Skeletal muscle cell (primary cell): ENCODE measurements around the gene PLB1.
A peak's percentile ranks its signal among the peaks of the same experiment; 100 is the strongest.

ENCODE experiments used
- DNase-seq: peaks from one replicate; pipeline ENCODE4 v3.0.0-alpha.2; 2010; ENCODE audit warnings: low read depth
- H3K4me3 ChIP-seq: 2 replicates; pipeline ENCODE4 v1.5.1; 2011; ENCODE audit warnings: low read depth, mild to moderate bottlenecking, control low read depth, low read length, moderate library complexity

PLB1 gene

DNA sequence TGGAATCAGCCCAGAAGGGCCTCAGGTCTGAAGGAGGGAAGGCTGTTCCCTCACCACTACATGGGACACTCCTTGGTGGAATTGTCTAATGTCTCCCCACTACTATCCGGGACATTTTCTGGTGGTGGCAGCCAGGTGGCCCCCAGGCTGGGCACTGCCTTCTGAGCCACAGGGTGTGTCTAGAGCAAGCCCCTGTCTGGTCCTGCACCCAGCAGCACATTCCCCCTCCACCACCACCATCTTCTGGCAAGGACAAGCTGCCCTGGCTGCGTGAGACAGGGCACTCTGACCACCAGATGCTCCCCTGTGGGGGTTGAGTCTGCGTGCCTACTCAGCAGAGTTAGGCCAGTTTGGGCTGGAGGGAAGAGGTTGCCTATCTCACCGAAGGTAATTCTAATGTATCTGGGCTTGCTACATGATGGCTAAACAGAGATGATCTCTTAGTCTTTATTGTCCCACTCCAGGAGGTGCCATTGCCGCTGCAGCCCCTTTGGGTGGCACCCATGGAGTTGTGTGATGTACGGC is 106.3 kb downstream of the PLB1 start:
- H3K4me3 ChIP-seq, result no peak overlapping the region
- no peak for DNase-seq

DNA sequence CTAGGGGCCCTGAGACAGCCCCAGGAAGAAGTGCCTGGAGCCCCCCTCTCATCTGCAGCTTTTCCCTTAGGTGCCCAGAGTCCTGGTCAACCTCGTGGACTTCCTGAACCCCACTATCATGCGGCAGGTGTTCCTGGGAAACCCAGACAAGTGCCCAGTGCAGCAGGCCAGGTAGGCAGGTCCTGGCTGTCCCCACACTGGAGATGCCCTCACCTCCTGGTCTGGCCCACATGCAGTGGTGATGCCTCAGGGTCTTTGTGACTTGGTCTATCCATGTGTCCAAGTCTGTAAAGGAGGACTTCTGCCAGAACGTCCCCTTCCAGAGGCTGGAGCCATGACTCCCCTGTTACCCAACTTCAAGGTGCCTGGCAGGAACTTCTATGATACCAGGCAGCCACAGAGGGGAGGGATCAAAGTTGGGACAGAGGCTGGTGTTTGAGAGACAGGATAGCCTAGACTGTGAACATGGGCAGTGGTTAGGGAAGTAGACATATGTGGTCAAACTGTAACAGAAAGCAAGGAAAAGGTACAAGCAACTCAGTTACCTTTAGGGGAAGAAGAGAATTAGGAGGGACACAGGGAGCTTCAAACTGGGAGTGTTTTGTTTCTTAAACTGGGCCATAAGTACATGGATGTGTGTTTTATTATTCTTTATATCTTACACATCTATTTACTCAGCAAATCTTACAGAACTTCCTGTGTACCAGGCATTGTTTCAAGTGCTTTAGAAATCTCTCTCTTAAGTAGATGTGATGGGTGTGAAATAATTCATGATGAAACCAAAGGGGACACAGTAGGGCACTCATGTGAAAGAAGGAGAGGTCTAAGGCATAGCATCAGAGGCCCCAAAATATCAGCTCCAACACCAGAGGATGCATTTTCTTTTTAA is 107.1 kb downstream of the PLB1 start:
- H3K4me3 ChIP-seq, result no peak overlapping the region
- no peak for DNase-seq

DNA sequence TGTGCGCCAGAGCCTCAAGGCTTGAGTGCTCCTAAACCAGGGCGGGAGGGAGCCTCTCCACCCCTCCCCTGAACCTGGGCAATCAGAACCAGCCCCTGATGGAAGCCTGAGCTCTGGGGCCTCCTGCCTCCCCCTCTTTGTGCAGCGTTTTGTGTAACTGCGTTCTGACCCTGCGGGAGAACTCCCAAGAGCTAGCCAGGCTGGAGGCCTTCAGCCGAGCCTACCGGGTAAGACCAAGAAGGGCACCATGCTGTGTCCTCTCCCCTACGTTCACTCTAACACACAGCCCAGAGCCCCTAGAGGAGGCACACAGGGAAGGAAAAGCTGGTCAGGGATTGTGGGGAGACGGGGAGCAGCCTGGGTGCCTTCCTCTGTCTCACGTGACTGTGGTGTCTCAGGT is 108.0 kb downstream of the PLB1 start:
- no peak for DNase-seq

DNA sequence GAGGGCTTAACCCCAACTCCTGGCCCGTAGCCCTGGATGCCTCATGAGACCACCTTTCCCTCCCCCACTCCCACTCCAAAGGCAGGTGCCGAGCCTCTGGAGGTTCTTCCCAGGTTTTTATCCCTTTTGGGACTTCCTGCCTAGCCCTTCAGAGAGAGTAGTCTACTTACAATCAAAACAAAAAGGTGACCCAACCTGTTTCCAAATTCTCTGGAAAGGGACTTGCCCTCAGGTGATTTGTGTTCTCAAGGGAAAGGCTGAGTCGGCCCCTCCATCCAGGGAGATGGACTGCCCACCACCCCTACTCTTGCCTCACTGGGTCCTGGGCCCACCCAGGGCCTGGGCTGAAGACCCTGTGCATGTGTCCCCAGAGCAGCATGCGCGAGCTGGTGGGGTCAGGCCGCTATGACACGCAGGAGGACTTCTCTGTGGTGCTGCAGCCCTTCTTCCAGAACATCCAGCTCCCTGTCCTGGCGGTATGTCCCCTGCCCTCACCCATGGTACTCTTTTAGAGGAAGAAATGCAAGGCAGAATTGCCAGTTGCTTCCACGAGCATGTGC is 108.5 kb downstream of the PLB1 start:
- DNase-seq, result no peak
- no peak overlapping the region for H3K4me3 ChIP-seq

More for the DNA sequence above, 108.0 kb downstream of the PLB1 start:
- H3K4me3 ChIP-seq, result no peak overlapping the region

DNA sequence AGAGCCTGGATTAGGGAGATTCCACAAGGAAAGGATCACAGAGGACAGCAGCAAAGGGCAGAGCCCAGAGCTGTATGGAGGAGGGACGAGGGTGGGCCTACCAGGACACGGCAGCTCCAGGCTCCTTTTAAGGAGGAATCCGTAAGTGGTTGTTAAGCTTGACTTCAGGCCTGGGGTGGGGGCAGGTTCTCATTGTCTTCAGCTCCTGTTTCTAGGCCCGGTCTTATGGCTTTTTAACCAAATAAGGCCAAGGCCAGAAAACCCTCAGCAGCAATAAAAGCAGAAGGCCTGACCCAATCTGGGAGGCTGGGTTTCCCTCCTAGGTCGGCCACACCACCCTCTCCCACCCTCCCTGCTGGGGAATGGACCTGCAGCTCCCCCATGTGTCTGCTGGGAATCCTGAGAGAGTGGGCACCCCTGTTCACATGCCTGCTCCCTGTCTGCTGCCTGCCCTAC is 111.2 kb downstream of the PLB1 start:
- no peak for DNase-seq
- no peak overlapping the region for H3K4me3 ChIP-seq

DNA sequence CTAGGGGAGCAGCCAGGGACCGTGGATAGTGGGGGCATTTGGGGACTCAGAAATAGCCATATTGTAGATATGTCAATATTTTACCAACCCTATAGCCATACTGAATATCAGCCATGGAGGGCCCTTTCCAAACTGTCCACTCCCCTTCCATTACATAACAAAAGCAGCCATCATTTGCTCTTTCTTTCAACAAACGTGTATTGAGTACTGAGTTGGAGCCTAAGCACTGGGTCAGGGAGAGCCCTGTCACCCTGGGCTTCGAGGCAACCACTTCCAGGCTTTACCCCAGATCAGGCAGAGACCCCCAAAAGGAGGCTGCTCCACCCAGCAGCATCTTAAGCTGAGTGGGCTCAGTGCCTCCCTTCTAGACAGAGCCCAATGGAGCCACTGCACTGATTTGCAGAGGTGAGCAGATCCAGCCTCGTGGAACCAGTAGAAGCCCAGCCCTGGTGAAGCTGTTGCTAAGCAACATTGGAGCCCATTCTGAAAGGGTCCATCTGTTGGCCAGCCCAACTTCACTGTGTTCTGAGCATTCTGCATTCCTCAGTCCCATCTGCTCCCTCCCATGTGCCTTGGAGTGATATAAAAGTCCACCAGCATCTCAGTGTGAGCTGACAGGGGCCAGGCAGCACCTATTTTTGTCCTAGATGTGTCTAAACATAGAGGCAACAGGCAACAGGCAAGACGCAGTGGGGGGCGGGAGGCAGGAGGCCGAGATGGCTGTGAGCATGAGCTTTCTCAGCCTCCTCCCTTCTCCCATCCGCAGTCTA is 112.1 kb downstream of the PLB1 start:
- H3K4me3 ChIP-seq, result no peak overlapping the region
- DNase-seq, result no peak

DNA sequence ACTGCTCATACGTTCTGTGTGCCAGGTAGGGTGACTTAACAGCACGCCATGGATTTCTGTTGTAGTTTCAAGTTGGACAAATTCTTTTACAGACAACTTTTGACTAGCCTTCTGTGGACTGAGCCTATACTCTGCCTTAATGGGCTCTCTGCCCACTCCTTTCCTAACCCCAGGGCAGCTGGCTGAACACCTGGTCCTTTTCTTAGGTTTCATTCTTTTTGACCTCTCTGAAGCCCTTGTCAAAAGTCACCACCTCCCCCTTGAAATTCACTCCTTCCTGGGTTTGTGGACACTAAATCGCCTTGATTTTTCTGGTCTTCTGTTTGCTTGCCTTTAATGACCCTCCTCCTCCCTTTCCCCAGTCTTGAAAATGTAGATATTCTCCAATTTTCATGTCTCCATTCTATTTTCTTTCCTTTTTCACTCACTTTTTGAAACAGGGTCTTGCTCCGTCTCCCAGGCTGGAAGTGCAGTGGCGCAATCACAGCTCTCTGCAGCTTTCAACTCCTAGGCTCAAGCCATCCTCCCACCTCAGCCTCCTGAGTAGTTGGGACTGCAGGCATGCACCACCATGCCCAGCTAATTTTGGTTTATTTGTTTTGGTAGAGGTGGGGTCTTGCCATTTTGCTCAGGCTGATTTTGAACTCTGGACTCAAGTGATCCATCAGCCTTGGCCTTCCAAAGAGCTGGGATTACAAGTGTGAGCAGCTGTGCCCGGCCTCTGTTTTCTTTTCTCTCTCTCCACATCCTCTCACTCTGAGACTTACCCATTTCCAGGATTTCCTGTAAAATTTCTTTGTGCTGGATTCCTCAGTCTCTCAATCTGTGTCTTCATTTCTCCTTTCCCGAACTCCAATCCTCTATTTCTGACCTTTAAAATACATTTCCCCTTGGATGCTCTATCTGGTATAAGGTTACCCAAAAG is 112.9 kb downstream of the PLB1 start:
- H3K4me3 ChIP-seq, result no peak overlapping the region
- no peak for DNase-seq

DNA sequence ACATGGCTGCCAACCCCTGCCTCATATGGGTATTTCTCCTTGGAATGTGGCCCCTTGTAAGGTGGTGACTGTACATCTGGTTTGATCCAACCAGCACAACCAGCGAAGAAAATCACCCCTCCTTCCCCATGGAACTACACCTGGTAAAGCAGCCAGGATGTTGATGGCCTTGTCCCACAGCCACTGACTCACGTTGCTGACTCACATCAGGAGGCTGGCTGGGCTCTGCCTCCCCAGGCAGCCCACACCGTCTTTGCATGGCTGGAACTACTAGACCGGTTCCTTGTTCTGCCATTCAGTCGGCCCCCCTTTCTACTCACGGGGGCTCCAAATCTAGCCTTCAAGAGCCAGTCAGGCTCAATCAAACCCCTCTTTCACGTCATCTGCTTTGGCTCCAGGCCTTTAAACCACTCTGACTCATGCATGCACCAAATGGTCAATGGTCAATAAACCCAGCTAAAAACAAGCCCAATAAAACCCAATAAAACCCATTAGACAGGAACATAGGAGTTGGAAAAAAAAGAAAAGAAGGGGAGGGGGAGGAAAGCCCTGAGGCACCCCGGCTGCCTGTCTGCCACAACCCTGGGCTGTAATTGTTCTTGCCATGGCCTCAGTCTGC is 114.8 kb downstream of the PLB1 start:
- DNase-seq, result peak; percentile 87
- no peak overlapping the region for H3K4me3 ChIP-seq

DNA sequence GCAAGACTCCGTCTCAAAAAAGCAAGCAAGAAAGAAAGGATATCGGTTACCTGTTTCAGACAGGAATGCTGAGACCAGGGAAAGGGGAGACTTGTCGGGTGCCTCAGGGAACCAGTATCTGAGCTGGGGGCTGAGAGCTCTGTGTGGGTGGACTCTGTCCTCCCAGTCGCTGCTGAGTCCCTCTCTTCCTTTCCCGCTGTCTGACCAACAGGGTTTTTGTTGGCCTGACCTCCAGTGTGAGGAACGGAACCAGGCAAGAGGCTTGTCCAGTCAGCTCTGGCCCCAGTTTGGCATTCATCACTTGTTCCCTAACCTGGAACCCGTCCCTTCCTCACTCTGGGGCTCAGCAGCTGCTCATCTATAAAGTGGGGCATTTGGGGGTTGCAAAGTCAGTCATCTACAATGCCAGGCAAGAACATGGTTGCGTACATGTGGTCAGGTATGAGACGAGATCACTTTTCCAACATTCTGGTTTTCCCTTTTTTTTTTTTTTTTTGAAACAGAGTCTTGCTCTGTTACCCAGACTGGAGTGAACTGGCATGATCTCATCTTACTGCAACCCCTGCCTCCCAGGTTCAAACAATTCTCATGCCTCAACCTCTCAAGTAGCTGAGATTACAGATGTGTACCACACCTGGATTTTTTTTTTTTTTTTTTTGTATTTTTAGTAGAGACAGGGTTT is 116.4 kb downstream of the PLB1 start:
- DNase-seq, result no peak
- H3K4me3 ChIP-seq, result no peak overlapping the region

DNA sequence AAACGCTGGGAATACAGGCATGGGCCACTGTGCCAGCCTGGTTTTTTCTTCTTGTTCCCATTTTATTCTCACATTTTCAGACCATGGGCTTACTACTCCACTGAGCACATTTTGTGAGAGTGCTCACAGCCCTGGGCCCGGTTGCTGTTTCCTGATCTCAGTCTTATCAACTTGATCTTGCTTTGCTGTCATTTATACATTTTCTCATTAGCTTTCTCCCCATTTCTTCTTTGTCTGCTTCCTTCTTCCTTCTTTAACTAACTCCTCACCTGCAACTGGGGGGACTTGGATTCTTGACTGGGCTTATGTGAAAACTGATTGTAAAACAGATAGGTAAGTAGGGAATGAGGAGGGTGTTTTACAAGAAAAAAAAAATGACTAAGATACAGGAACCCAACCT is 117.3 kb downstream of the PLB1 start:
- no peak for DNase-seq
- no peak overlapping the region for H3K4me3 ChIP-seq

DNA sequence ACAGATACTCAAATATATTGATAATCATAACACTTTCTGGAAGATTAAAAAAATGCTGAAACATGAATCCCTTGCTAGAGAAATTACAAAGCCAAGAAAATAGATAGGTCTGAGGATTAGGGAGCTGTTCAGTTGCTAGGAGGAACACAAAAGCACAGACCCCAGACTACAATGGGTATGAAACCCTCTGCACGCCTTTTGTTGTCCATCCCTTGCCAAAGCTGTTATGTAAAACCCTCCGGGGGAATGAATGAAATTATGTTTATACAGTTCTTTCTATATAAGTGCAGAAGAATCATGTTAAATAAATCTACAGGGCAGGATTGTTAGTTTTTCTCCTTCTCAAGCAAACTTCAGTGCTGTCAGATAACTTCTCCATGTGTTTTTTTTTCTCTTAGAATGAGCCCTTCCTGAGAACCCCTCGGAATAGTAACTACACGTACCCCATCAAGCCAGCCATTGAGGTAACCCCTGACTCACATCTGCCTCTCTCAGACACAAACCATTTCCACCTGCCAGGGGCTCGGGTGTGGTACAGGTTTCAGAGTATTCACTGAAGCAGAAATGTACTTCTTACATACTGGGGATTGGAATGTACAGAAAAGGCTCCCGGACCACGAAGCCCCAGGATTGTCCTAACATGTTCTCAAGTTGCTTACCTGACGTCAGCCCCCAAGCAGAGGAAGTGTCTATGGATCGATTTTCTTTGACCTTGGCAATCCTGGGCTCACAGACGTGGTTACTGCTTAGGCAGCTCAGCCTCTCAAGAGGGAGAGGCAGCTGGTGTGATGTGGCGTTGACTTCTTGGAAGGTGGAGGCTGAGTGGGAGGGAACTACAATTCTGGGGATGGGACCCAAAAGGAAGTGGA is 118.0 kb downstream of the PLB1 start:
- no peak overlapping the region for H3K4me3 ChIP-seq
- DNase-seq, result peak; percentile 97

DNA sequence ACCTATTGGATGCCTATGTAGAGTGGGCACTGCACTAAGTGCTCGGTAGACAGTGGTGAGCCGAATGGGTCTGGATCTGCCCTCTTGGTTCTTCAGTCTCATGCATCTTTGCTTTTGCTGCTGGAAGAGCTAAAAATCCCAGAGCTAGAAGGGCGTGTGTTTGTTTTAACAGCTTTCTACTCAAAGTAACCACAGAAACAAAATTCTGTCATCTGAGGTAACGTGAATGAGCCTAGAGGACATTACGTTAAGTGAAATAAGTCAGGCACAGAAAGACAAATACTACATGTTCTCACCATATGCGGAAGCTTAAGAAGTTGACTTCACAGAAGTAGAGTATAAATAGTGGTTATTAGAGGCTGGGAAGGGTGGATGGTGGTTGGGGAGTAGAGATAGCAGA is 119.8 kb downstream of the PLB1 start:
- no peak overlapping the region for H3K4me3 ChIP-seq
- DNase-seq, result no peak

DNA sequence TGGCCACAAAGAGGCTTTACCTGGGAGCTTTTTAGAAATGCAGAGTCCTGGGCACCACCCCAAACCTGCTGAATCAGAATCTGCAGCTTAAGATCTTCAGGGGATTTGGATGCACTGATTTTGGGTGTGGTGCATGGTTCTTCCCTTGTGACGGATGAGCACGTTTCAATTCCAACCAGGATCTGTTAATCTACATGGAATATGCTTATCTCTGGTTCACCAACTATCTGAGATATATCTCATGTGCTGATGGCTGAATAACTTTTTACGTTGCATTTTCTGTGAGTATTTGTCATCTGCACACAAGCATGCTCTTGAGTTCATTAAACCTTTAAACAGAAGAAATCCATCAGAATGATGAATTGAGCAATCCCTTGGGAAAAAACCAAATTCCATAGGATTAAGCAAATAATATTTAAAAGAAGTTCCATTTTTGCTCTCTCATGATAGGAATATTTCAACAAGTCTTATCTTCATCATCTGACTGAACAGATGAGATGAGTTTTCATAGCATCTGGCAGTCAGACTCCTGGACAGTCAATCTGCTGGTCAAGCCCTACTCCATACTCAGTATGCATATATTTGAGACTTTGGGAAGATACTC is 120.6 kb downstream of the PLB1 start:
- no peak for DNase-seq
- no peak overlapping the region for H3K4me3 ChIP-seq

DNA sequence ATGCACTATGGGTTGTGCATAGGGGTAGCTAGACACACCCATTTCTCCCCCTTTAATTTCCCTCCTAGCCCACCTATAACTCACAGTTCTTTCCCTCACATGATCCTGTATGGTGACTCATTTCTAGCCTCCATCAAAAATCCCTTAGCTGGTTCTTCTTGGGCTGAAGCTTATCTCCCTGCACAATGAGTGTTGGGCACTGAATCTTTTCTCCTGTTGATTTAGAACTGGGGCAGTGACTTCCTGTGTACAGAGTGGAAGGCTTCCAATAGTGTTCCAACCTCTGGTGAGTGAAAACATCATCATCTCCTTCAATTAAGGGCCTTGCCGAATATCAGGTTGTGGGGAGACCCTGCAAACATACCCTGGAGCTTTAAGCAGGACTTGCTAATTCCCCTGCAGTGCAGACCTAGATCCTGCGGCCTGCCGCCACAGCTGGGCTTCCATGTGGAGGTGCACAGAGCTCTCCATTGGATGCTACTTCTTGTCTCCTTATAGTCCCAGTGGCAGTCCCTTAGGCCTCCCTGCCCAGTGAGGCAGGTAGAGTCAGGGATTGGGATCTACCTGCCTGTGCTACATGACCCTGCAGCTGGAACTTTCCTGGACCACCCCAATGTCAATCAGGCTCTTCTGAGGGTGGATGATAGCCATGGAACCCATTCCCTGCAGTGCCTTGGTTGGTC is 121.8 kb downstream of the PLB1 start:
- DNase-seq, result no peak
- no peak overlapping the region for H3K4me3 ChIP-seq

DNA sequence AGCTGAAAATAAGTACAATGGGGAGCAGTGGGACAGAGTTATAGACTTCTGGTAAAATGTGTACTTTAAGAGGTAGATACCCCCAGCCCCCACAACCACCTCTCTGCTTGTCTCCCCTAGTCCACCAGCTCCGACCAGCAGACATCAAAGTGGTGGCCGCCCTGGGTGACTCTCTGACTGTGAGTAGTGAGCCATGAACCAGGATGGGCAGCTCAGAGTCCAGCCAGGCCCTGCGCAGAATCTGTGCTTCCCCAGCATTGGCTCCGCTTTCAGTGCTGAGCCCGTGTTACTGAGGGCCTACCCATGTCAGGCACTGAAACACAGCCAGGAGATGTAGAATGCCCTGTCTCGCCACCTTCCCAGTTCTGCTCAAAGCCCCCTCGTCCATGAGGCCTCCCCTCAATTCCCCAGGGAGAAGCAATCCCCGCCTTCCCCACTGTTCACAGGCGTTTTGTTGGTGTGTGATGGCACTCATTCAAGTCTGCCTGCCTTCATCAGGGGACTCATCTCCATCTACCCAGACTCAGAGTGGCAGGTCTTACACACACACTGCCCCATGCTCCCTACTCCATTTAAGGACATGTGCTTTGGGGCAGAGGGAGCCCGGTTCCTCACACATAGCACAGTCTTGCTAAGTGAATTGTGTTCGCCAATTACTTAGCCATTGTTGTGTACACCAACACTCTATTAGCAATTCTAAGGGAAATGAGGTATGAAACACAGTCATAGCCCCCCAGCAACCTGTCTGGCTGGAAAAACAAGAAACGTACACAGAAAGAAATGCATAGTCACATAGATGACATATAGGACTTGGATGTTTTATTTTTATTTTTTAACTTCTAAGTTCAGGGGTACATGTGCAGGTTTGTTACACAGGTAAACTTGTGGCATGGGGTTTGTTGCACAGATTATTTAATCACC is 122.6 kb downstream of the PLB1 start:
- H3K4me3 ChIP-seq, result no peak overlapping the region
- no peak for DNase-seq
